HCT116 (cell line): ENCODE measurements around the gene LRRC1.

Experiments
- CTCF ChIP-seq, 3 experiments: fragments of 200-600 bp in 1 of 3; sonication (generic) in 1 of 3; IDR thresholded peaks in 2 of 3; conservative IDR thresholded peaks in 1 of 3; 2 replicates each; pipeline ENCODE4 v1.5.1; 2012 to 2017; ENCODE audit warnings: low read depth in 2 of 3, low read length in 2 of 3, antibody characterized with exemption in 1 of 3, borderline replicate concordance in 1 of 3, control low read depth in 1 of 3, mild to moderate bottlenecking in 1 of 3, mixed read lengths in 1 of 3, mixed run types in 1 of 3, moderate library complexity in 1 of 3; ENCODE audit not compliant: insufficient read depth in 1 of 3
- ELF1 ChIP-seq: IDR thresholded peaks from 2 replicates; pipeline ENCODE4 v1.6.1; 2012; ENCODE audit warnings: low read depth, borderline replicate concordance
- EZH2phosphoT487 ChIP-seq: fragments of 200-600 bp; IDR thresholded peaks from 2 replicates; pipeline ENCODE4 v1.6.1; 2018; ENCODE audit warnings: antibody characterized with exemption, borderline replicate concordance
- MAX ChIP-seq: IDR thresholded peaks from 2 replicates; pipeline ENCODE4 v1.6.1; 2012
- POLR2AphosphoS5 ChIP-seq: IDR thresholded peaks from 2 replicates; pipeline ENCODE4 v1.6.1; 2011; ENCODE audit warnings: mild to moderate bottlenecking, low read depth, low read length, moderate library complexity
- REST ChIP-seq: IDR thresholded peaks from 2 replicates; pipeline ENCODE4 v1.6.1; 2012; ENCODE audit warnings: low read depth
- ZFX ChIP-seq: fragments of 450-650 bp; IDR thresholded peaks from 2 replicates; pipeline ENCODE4 v1.6.1; 2017

- TF ChIP-seq EZH2phosphoT487 (no peak), POLR2AphosphoS5 (no peak), ZFX (no peak), CTCF (IDR thresholded peaks at IDR 0.05 in 2 of 3, conservative IDR thresholded peaks at IDR 0.05 in 1 of 3; ENCODE audit: borderline replicate concordance in 1 of 3, insufficient read depth in 1 of 3, low read depth in 2 of 3, low read length in 2 of 3) (no peak), ELF1 (no peak), MAX (no peak), REST (no peak)
These were observed 41.9 kb upstream of the LRRC1 start for GRCh38 chr6:53752856-53753255.
